Measurements from ENCODE around the gene HMGB2.

DNA sequence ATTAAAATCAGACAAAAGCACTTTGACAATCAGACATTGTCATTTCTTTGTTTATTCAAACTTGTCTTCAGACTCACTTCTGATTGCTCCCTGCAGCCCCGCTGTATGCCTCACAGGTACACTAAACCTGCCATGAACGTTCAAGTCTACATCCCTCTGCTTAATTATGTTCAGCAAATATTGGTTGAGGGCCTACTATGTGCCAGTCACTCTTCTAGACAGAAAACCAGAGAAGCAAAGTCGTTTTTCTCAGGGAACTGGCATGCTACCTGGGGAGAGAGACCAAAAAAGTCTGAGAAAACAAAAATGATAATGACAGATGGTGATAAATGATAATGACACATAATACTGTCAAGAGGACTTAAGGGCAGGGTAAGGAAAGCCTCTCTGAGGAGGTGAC lies 19.4 kb downstream of the HMGB2 start:
- TF ChIP-seq RAD21 (IDR thresholded peaks at IDR 0.05 in 1 of 2, conservative IDR thresholded peaks at IDR 0.05 in 1 of 2; ENCODE audit: low read depth in 2 of 2, low read length in 2 of 2) (no peak), RBBP5 (IDR thresholded peaks at IDR 0.05; ENCODE audit: borderline replicate concordance, low read depth, low read length) (no peak), TBP (IDR thresholded peaks at IDR 0.05; ENCODE audit: low read depth, low read length) (no peak), CTCF (IDR thresholded peaks at IDR 0.05; ENCODE audit: control extremely low read depth in 1 of 3, insufficient read depth in 1 of 3, low read depth in 1 of 3, low read length in 3 of 3) (no peak), GTF2F1 (IDR thresholded peaks at IDR 0.05; ENCODE audit: borderline replicate concordance, low read depth, low read length) (no peak), SIN3A (conservative IDR thresholded peaks at IDR 0.05 in 1 of 2, IDR thresholded peaks at IDR 0.05 in 1 of 2; ENCODE audit: low read depth in 1 of 2, low read length in 2 of 2) (no peak), POLR2AphosphoS5 (IDR thresholded peaks at IDR 0.05; ENCODE audit: low read depth, low read length) (no peak), JUND (IDR thresholded peaks at IDR 0.05; ENCODE audit: low read length) (no peak), SP1 (IDR thresholded peaks at IDR 0.05; ENCODE audit: low read depth, low read length) (no peak), BRCA1 (IDR thresholded peaks at IDR 0.05; ENCODE audit: low read depth, low read length) (no peak), HDAC2 (IDR thresholded peaks at IDR 0.05; ENCODE audit: borderline replicate concordance in 1 of 2, low read depth in 2 of 2, low read length in 2 of 2) (no peak), POLR2A (IDR thresholded peaks at IDR 0.05; ENCODE audit: control extremely low read depth in 1 of 2, low read depth in 2 of 2, low read length in 2 of 2) (no peak), GABPA (IDR thresholded peaks at IDR 0.05; ENCODE audit: borderline replicate concordance, insufficient read depth, low read length) (no peak)
